Large intestine (tissue), 3 donors: Measurements from ENCODE around the gene PCGF6. TPM values are rescaled to one million over a fixed set of nuclear protein-coding genes. Genes with fewer than 3 reads are reported as not detected.

Source experiments
- DNase-seq, 2 donors: peaks; one replicate each; pipeline versions ENCODE4 v3.0.0 to v3.0.0-alpha.2; 2013
- H3K27ac ChIP-seq: one replicate; pipeline ENCODE4 v1.5.1; 2013; ENCODE audit warnings: low read length
- H3K27me3 ChIP-seq: 2 replicates; pipeline ENCODE4 v1.6.1; 2013; ENCODE audit warnings: low read length; ENCODE audit not compliant: control insufficient read depth, insufficient read depth
- H3K36me3 ChIP-seq: 2 replicates; pipeline ENCODE4 v1.6.1; 2013; ENCODE audit warnings: low read length; ENCODE audit not compliant: control insufficient read depth, insufficient read depth
- H3K4me1 ChIP-seq: one replicate; pipeline ENCODE4 v1.6.1; 2013; ENCODE audit warnings: low read length; ENCODE audit not compliant: control insufficient read depth, insufficient read depth
- H3K4me3 ChIP-seq: one replicate; pipeline ENCODE4 v1.5.1; 2013; ENCODE audit warnings: low read length
- H3K9me3 ChIP-seq: one replicate; pipeline ENCODE4 v1.6.1; 2013; ENCODE audit warnings: mild to moderate bottlenecking, low read depth, low read length, moderate library complexity; ENCODE audit not compliant: control insufficient read depth
- WGBS: methylation state at CpG from one replicate; pipeline ENCODE4 v1.1.5; 2013; ENCODE audit warnings: low lambda C conversion rate; ENCODE audit not compliant: insufficient coverage; 5-methylcytosine and 5-hydroxymethylcytosine counted together
- polyA plus RNA-seq: library from polyadenylated mRNA; unstranded; fragments of 120-200 nt; gene quantifications from one replicate; pipeline ENCODE4 v1.2.1, GENCODE V29; 2013

Gene PCGF6
- polyA plus RNA-seq, 1 donor, result 7.9 TPM

DNA sequence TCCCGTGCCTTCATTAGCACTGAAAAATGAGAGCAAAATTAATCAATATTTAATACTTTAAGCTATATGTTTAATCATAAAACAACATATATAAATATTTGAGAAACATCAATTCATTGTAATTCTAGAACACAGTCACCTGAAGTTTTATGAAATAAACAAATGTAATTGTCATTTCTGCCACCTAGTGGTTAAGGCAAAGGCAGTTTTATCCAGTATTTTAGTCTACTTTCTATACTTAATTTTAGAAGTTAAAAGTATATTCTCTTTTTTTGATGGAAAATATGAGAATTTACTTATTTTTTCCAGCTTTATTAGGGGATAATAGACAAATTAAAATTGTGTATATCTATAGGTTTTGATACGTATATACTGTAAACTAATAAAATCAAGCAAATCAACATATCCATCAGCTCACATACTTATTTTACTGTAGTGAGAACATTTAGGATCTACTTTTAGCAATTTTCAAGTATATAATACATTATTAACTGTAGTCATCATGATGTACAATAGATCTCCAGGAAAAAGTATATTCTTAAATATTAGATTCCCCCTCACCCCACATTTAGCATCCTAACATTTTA is 16.9 kb downstream of the PCGF6 start:
- 89% methylated on average over 2 of the region's 2 CpGs for WGBS
- DNase-seq, result peak in 1 of 2 donors; percentile 3
- no peaks in the 10 kb centered on the region for H3K4me1 ChIP-seq
- no peaks in the 10 kb centered on the region for H3K27me3 ChIP-seq
- H3K36me3 ChIP-seq, result peaks cover 27% of the 10 kb centered on the region
- H3K4me3 ChIP-seq, result no peak overlapping the region
- H3K9me3 ChIP-seq, result no peaks in the 10 kb centered on the region
- no peak overlapping the region for H3K27ac ChIP-seq

DNA sequence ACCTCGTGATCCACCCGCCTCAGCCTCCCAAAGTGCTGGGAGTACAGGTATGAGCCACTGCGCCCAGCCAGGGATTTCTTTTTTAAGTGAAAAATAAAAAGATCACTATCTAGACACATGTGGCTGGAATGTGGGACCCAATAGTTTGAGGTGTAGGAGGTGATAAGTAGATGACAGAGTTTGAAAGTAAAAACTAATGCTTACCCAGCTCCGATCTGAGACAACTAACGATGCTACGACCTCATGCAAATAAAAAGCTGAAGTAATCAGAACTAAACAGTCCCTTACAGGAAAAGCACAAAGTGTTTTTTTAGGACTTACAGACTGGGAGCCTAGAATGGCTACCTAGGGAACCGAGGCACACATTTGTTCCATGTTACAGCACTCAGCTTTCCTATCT is 23.0 kb downstream of the PCGF6 start:
- DNase-seq, result no peak
- H3K36me3 ChIP-seq, result peaks cover 31% of the 10 kb centered on the region
- 100% methylated on average over 2 of the region's 7 CpGs for WGBS
- no peak overlapping the region for H3K27ac ChIP-seq
- H3K4me3 ChIP-seq, result no peak overlapping the region
- no peaks in the 10 kb centered on the region for H3K9me3 ChIP-seq
- H3K27me3 ChIP-seq, result no peaks in the 10 kb centered on the region
- no peaks in the 10 kb centered on the region for H3K4me1 ChIP-seq

DNA sequence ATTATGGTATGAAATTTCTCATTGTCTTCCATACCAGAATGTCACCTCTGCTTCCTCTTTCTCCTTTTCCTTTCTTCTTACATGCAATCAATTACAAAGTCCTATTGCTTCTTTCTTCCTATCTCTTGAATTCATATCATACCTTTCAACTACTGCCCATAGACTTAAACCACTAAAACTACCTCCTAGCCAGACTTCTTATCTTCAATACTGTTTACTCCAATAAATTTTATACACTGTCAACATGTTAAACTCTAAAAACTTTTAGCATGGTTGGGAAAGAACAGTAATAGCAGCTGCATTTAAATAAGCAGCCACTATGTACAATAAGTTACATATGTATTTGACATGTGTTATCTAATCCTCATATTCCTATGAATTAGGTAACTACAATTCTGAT is 34.9 kb downstream of the PCGF6 start:
- DNase-seq, result no peak
- Histone ChIP-seq H3K9me3 (no peaks in the 10 kb centered on the region), H3K4me1 (no peaks in the 10 kb centered on the region), H3K27me3 (no peaks in the 10 kb centered on the region), H3K27ac (no peak overlapping the region), H3K4me3 (no peak overlapping the region), H3K36me3 (peaks cover 27% of the 10 kb centered on the region)

DNA sequence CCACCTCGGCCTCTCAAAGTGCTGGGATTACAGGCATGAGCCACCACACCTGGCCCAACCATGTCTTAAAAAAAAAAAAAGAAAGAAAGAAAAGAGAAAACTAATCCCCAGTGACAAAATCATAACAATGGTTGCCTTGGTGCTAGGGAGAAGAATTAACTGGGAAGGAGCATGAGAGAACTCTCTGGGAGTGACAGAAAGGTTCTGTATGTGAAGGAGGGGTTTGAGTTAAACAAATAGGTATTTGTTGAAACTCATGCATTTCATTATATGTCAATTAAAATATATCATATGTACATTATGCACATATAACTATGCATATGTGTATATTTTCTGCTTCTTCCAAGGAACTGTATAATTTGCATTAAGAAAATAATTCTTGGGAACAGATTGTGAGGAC is 40.7 kb downstream of the PCGF6 start:
- H3K27me3 ChIP-seq, result no peaks in the 10 kb centered on the region
- no peak for DNase-seq
- H3K4me1 ChIP-seq, result no peaks in the 10 kb centered on the region
- no peak overlapping the region for H3K27ac ChIP-seq
- H3K36me3 ChIP-seq, result peaks cover 49% of the 10 kb centered on the region
- H3K4me3 ChIP-seq, result no peak overlapping the region
- WGBS, result no CpG with 5 or more reads among the region's 1 CpG
- H3K9me3 ChIP-seq, result no peaks in the 10 kb centered on the region

DNA sequence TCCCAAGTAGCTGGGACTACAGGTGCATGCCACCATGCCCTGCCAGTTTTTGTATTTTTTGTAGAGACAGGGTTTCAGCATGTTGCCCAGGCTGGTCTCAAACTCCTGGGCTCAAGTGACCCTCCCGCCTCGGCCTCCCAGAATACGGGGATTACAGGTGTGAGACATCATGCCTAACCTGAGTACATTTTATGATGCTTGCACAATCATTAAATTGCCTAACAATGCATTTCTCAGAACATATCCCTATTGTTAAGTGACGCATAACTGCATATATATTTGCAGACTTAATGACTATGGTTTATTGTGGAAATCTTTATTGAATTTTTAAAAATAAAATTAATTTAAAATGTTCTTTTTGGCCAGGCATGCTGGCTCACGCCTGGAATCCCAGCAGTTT is 43.3 kb downstream of the PCGF6 start:
- no peaks in the 10 kb centered on the region for H3K27me3 ChIP-seq
- H3K36me3 ChIP-seq, result peaks cover 48% of the 10 kb centered on the region
- H3K9me3 ChIP-seq, result no peaks in the 10 kb centered on the region

DNA sequence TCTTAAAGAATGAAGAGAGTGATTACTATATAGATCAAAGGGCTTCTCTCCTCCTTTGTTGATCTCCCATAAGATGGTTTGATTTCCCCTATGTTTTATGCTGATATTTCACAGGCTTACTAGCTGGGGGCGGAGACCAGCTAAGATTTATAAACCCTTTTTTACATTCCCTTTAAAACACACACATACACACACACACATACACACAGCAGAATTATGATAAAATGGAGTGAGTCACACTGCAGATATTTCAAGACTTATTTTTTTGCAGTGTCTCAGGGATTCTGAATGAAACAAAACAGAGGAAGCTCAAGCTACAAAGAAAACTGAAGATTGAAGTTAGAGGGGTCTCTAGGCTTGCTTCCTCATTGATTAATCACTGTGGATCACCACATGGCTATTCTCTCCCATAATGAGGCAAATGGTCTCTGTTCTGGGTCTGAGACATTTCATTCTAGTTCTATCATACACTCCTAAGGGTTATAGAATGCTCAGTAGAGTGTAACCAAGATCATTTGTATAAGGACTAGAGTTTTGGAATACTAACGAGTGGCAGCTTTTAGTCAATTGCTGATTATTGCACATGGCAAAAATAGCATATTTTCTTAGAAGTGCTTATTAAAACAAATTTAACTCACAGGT is 55.4 kb downstream of the PCGF6 start:
- Histone ChIP-seq H3K9me3 (no peaks in the 10 kb centered on the region), H3K4me3 (no peak overlapping the region), H3K4me1 (no peaks in the 10 kb centered on the region), H3K27me3 (no peaks in the 10 kb centered on the region), H3K27ac (no peak overlapping the region), H3K36me3 (no peaks in the 10 kb centered on the region)
- no peak for DNase-seq
- WGBS, result 80% methylated on average over 1 of the region's 2 CpGs

More for the DNA sequence above, 43.3 kb downstream of the PCGF6 start:
- H3K27ac ChIP-seq, result no peak overlapping the region
- no peaks in the 10 kb centered on the region for H3K4me1 ChIP-seq
- H3K4me3 ChIP-seq, result no peak overlapping the region
- no CpG with 5 or more reads among the region's 5 CpGs for WGBS
- DNase-seq, result no peak

DNA sequence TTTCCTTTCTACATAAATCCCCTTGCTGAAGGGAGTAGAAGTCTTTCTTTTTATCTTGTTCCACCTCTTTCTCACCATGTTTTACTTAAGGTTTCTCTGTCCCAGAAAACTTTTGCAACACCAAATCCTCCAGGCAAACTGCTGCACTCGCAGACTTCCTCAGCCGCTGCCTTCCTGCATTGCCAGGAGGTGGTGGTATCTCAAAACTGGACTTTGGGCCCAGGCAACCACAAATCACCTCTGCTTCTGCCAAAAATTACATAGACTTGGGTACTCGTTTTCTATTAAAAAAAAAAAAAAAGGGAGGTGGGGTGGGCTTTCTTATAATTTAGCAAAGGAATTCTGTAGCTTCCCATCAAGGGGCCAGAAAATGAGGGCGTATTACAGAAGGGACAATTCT is 59.4 kb downstream of the PCGF6 start:
- H3K4me1 ChIP-seq, result no peaks in the 10 kb centered on the region
- H3K27me3 ChIP-seq, result peaks cover 7% of the 10 kb centered on the region
- DNase-seq, result no peak
- no peak overlapping the region for H3K27ac ChIP-seq
- no peaks in the 10 kb centered on the region for H3K9me3 ChIP-seq
- H3K36me3 ChIP-seq, result no peaks in the 10 kb centered on the region
- 33% methylated on average over 1 of the region's 4 CpGs for WGBS
- no peak overlapping the region for H3K4me3 ChIP-seq

DNA sequence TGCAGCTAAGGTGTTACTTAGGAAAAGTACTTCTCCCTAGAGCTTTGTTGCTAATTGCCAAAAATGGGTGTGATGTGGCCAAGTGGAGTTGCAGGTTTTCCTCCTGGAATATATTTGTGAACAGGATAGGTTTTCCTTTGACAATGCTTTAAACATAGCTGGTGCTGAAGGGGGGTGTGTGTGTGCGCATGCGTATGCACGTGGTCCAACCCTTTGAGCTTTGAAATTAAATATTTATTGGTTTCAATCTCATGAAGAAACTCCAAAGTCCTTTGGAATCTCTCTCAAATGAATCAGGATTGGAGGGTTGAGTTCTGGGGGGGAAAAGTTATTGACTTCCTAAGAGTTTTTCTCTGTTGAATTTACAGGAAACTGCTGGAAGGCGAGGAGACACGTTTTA is 62.9 kb downstream of the PCGF6 start:
- Histone ChIP-seq H3K4me1 (no peaks in the 10 kb centered on the region), H3K4me3 (no peak overlapping the region), H3K27me3 (peaks cover 7% of the 10 kb centered on the region), H3K36me3 (no peaks in the 10 kb centered on the region), H3K9me3 (no peaks in the 10 kb centered on the region), H3K27ac (no peak overlapping the region)
- no peak for DNase-seq
- WGBS, result no CpG with 5 or more reads among the region's 5 CpGs

DNA sequence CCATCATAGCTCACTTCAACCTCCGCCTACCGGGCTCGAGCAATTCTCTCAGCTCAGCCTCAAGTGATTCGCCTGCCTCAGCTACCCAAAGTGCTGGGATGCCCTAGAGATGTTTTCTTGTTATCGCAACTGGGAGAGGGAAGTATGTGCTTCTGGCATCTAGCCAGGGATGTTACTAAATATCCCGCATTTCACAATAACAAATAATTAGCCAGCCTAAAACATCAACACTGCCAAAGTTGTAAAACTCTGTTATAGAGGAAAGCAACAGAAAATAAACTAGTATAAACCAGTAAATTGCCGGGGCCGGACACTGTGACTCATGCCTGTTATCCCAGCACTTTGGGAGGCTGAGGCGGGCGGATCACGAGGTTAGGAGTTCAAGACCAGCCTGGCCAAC is 66.8 kb downstream of the PCGF6 start:
- no peaks in the 10 kb centered on the region for H3K9me3 ChIP-seq
- H3K36me3 ChIP-seq, result no peaks in the 10 kb centered on the region
- no peak overlapping the region for H3K4me3 ChIP-seq
- no peak overlapping the region for H3K27ac ChIP-seq
- 40% methylated on average over 1 of the region's 11 CpGs for WGBS
- peaks cover 34% of the 10 kb centered on the region for H3K27me3 ChIP-seq
- no peak for DNase-seq
- no peaks in the 10 kb centered on the region for H3K4me1 ChIP-seq

DNA sequence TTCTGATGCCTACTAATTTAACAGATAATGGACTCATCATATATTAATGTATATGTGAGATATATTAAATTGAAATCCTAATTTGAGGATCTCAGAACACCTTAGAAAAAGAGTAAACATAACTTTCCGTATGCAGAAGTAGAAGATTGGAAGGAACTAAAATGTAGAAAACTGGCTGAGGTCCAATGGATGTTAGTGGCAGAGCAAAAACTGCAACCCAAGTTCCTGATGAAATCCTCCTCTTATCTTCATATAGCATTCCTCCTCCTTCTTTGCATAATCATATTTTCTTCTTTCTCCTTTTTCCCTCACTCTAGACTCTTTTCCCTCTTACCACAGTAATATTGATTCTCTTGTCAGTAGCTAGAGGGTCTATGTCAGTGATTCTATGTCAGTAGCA is 68.0 kb downstream of the PCGF6 start:
- Histone ChIP-seq H3K36me3 (no peaks in the 10 kb centered on the region), H3K9me3 (peaks cover 4% of the 10 kb centered on the region), H3K4me3 (no peak overlapping the region), H3K27me3 (peaks cover 46% of the 10 kb centered on the region), H3K4me1 (no peaks in the 10 kb centered on the region), H3K27ac (no peak overlapping the region)
- no CpG with 5 or more reads among the region's 1 CpG for WGBS
- DNase-seq, result no peak

DNA sequence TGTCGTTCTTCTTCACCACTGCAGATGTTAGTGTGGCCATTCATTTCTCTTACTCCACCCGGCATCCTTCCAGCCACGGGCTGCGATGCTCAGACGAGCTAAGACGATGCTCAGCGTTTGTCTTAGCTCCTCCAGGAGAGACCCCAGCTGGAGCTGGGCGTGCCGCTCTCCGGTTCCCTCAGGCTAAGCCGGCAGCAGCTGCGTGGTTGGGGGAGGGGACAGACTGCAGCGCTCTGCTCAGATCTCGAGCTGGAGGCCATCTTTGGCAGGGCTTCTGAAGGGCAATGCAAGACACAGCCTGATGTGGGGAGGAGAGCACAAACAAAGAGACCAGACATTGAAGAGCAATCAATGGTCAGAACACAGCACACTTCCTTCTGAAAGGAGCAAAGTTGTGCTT is 69.2 kb downstream of the PCGF6 start:
- Histone ChIP-seq H3K36me3 (no peaks in the 10 kb centered on the region), H3K4me3 (no peak overlapping the region), H3K9me3 (peaks cover 8% of the 10 kb centered on the region), H3K4me1 (peaks cover under 1% of the 10 kb centered on the region), H3K27ac (no peak overlapping the region), H3K27me3 (peaks cover 52% of the 10 kb centered on the region)
- WGBS, result no CpG with 5 or more reads among the region's 14 CpGs
- DNase-seq, result peak; percentile 14 to 41
